ENCODE results near the gene ASCL2.

The ASCL2 gene

GRCh38 chr11:2270322-2271076, at the start of gene ASCL2:
TSS of gene ASCL2 (minus strand) at chr11:2270588. CDS start at chr11:2270332, 256 bp downstream.
- no peak for DNase-seq (ENCODE audit: low spot score)

GRCh38 chr11:2319791-2320472, 49.5 kb upstream of the ASCL2 start:
- no peak for DNase-seq (ENCODE audit: low spot score)

GRCh38 chr11:2318707-2319106, 48.3 kb upstream of the ASCL2 start:
- DNase-seq (ENCODE audit: low spot score), result no peak

DNA sequence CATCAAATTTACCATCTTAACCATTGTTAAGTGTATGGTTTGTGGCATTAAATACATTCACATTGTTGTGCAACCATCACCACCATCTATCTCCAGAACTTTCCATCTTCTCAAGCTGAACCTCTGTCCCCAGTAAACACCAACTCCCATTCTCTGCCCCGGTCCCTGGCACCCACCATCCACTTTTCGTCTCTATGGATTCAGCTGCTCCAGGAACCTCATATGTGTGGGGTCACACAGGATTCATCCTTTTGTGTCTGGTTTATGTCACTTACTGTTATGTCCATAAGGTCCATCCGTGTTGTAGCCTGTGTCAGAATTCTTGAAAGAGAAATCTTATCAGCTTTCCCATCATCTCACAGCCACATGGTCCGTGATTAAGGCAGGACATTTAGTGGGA, 47.7 kb upstream of the ASCL2 start:
- DNase-seq (ENCODE audit: low spot score), result no peak

DNA sequence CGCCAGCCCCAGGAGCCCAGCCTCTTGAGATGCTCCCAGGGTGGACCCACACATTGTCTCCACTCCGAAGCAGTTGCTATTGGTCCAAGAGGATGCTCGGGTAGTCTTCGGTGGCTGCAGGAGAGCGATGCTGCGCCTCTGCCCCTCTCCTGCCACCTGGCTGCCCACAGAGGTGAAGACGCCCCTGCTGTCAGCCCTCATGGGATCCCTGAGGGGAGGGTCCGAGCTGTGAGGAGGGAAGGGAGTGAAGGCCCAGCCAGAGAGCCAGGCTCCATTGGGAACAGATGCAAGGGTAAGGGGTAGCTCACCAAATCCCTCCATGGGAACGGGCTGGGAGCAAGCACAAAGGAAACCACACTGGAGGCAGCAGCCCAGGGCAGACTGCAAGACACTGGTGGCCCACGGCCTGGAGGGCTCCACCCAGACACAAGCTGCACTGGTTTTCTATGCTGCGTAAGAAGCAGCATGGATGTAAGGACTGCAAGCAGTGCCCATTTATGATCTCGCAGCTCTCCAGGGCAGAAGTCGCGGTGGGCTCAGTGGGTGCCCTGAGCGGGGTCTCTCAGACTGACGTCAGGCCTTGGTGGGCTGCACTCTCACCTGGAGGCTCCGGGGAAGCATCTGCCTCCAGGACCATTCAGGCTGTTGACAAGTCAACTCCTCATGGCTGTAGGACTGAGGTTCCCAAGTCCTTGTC, 47.1 kb upstream of the ASCL2 start:
- no peak for DNase-seq (ENCODE audit: low spot score)

DNA sequence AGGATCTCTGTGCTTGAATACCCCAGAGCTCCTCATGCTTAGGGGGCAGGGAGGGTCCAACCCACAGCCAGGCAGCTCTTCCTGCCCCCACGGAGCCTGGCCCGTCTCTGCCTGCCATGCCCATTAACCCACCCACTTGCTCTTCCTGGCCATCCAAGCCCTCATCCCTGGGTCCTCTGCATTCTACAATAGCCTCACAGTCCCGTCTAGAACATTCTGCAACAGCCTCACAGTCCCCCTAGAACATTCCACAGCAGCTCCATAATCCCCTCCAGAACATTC, 46.5 kb upstream of the ASCL2 start:
- DNase-seq (ENCODE audit: low spot score), result no peak

DNA sequence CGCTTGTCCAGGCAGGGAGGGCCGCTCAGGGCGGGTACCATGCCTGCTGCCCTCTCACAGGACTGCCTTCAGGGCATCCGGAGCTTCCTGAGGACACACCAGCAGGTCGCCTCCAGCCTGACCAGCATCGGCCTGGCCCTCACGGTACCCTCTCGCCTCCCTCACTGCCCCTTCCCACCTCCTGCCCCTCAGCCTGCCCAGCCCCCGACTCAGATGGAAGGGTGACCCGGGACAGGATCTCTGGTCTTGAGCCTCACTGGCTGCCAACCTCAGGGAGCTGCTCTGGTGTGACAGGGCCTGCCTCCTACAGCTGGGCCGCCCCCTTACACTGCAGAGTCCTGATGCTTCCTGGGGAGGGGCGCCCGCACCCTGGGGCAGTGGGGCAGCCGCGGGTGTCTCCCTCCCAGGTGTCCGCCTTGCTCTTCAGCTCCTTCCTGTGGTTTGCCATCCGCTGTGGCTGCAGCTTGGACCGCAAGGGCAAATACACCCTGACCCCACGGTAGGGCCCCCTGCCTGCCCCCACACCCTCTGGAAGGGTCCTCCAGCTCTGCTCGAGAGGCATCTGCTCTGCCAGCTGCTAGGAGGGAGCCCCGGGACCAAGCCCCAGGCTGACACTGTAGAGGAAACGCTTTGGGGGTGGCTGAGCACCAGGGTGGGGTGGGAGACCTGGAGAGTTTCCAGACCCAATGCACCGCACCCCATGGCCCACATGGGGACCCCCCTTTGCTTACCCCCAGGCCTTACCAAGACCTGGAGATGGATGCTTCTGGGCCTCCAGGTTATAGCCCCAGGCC, 46.0 kb upstream of the ASCL2 start:
- no peak for DNase-seq (ENCODE audit: low spot score)

DNA sequence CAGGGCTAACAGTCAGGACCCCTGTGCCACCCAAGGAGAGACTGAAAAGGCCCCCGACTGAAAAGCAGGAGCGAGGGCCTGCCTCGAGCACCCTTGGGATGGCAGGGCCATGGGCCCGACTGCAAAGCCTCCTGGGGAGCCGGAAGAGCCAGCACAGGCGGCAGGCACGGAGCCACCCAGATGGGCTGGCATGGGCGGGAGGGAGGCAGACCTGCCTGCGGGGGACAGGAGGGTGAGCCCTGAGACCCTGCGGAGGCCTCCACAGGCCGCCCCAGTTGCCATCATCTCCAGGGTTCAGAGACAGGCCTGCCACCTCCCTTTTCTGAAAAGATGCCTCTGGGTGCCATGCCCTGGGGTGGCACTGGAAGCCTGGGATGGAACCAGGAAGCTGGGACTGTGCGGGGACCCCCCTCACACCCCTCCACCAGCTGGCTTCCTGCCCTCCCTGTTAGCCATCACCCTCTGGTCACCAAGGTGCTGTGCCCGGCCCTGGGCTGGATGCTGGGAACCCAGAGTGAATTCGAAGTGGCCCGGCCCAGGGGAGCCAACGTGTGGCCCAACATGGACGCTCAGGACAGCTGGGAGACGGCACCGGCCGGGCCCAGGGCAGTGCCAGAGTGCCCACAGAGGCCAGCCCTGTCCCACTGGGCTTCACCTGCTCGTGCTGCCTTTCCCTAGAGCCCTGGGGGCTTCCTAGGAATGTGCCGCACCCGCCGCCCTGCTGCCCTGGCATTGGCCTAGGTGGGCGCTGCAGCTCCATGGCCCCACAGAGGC, 45.2 kb upstream of the ASCL2 start:
- no peak for DNase-seq (ENCODE audit: low spot score)

DNA sequence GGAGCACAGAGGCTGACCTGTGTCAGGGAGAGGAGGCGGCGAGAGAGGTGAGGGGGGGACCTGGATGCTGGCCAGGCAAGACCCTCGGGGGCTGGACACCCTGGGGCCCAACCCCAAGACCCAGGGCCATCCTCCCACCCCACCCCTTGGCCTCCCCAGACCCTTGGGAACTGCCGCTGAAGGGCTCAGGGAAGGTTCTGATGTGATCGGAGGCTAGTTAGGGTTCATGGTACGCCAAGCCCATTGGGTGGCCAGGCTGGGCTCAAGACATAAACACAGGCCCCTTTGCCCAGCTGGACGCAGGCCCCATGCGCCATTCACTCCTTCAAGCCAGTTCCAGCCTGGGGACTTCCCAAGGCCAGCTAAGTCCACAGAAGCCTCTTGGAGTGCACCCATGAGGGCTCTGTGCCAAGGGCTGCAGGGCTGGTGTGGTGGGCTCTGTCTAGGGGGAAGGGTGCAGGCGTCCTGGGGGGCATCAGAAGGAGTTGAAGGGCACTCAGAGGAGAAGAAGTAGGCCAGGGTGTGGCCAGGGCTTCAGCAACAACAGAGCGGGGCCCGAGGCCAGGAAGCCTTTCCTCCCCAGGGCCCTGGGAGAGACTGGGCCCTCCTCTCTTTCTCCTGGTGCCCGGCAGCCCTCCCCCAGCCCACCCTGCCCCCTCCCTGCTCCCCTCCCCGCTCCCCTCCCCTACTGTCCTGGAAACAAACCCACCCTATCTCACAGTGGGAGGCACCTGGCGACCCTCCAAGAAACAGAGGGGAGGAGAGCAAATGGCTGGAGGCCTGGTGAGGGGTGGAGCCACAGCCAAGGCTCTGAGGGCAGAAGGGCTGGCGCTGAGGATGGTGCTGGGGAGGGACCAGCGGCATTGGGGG, 44.4 kb upstream of the ASCL2 start:
- no peak for DNase-seq (ENCODE audit: low spot score)

DNA sequence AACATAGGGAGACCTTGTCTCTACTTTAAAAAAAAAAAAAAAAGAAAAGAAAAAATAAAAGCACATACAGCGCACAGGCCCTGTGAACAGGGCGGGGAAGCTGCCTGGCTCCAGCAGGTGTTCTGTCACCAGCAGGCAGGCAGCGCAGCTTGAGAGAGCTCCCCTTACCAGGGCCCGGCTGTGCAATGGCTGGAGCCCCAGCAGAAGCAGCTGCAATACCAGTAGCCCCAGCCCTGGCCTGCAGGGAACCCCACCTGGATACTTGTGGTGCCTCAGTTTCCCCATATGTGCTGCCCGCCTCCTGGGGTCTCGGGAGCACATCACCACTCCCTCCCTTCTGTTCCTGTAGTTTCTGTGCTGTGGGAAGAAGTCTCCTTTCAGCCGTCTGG, 43.7 kb upstream of the ASCL2 start:
- no peak for DNase-seq (ENCODE audit: low spot score)

GRCh38 chr11:2313051-2313951, 42.9 kb upstream of the ASCL2 start:
- no peak for DNase-seq (ENCODE audit: low spot score)

DNA sequence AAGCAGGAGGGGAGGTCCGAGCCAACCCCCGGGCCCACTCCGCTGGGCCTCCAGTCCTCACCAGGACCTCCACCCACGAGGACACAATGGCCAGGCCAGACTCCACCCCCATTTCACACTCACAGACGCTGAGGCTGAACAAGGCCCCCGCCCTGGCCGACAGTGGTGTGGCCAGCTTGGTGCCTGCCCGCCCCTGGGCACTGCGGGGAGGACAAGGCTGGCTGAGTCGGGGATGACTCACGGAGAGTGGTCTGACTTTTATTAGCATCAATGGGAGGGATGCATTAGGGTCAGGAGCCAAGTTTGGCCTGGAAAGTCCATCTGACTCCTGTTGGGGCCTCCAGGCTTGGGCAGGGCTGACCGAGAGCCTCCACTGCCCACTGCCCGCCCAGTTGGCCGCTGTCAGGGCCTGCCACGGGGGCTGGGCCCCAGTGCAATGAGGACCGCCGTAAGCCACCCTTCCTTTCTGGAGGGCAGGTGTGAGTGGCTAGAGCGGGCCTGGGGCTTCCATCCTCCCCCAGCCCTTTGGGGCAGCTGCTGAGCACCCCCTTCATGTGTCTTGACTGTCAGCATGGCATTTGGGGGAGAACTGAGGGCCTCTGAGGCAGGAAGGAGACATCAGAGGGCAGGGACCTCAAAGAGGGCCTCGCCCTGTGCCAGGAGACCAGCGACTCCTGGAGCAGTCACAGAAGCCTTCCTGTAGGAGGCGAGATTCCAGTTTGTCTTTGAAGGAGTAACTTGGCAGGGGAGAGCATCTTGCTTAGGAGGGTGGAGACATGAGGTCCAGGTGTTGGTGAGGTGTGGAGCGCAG, 42.0 kb upstream of the ASCL2 start:
- no peak for DNase-seq (ENCODE audit: low spot score)

- DNase-seq (ENCODE audit: low spot score), result no peak
Observed at GRCh38 chr11:2311353-2312133, 41.2 kb upstream of the ASCL2 start.

GRCh38 chr11:2310786-2311352, 40.5 kb upstream of the ASCL2 start:
- DNase-seq (ENCODE audit: low spot score), result no peak

DNA sequence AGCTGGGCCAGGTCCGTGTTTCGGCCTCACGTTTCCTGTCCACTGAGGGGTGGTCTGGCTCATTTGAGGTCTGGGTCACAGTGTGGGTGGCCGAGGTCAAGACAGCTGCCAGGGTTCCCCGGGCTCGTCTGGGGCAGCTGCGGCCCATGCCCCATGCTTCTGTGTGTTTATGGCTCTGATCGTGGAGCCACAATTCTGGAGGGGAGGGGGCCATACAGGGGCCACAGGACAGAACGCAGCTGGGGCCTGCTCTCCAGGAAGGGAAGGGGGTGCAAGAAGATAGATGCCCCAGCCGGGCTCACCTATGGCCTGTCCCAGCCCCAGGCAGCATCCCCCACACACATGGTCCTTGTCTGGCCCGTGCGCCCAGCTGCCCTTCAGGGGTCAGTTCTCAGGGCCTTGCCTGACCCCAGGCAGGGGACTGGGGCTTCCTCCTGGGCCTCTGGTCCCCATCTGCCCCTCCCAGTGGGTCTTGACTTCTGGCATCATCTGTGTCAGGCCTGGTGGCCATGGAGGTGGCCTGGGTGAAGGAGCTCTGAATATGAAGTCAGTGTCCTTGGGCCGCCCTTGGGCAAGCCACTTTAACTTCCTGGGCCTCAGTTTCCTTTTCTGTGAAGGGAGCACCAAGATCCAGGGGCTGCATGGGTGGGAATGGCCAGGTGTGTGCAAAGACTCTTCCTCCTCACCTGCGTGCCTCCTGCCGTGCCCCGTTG, 39.8 kb upstream of the ASCL2 start:
- no peak for DNase-seq (ENCODE audit: low spot score)

DNA sequence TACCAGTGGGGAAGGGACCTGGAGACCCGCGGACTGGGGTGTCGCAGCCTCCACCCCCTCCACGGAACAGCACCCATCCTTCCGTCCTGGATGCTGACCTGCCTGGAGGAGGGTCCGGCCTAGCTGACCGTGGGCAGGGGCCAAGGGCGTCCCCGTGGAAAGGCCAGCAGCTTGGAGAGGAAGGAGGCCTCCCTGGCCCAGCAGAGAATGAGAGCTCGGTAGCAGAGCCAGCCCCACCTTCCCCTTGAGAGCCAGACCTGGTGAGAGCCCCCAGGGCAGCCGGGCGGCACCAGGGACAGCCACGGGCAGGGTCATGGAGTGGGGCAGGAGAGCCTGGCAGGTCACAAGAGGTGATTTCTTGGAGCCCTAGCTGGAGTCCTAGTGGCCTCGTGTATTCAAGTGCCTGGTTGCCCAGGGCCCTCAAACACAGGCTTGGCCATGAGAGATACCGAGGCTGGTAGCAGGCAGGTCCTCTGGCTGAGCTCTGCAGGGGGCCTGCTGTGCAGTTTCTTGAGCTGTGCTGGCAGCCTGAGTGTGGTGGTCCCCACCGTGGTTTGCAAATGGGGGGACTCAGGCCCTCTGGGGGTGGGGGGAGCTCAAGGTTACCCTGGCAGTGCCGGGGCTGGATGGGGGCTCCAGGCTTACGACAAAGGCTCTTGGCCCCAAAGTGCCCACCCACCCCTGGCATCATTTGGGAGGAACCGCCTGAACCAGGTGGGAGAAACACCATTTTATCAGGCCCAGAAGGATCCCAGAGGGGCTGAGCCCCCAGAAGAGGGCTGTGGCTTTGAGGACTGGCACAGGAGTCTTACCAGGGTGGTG, 39.1 kb upstream of the ASCL2 start:
- no peak for DNase-seq (ENCODE audit: low spot score)

Measured in HuH-7.5 (cell line).